HG03342 (cell line): ENCODE measurements around the gene SPACA9.

Source experiments
- ATAC-seq: cut with Tn5 transposase; IDR thresholded peaks from one replicate; pipeline ENCODE4 v1.9.1; 2021; ENCODE audit warnings: mild to moderate bottlenecking, moderate library complexity; ENCODE audit not compliant: unreplicated experiment

The SPACA9 gene

DNA sequence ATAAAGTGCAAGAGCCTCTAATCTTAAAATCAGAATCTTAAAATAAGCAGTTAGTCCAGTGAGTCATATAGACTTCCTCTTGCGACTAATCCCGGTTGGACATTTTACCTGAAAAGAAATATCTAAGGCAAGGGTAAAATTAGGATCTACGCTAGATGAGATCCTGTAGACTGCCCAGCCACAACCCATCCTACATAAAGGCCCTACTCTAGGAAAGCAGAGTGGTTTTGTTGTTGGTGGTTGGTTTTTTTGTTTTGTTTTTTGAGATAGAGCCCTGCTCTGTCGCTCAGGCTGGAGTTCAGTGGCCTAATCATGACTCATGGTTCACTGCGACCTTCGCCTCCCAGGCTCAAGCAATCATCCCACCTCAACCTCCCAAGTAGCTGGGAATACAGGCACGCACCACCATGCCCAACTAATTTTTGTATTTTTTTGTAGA is 58.8 kb downstream of the SPACA9 start:
- ATAC-seq = no peak

DNA sequence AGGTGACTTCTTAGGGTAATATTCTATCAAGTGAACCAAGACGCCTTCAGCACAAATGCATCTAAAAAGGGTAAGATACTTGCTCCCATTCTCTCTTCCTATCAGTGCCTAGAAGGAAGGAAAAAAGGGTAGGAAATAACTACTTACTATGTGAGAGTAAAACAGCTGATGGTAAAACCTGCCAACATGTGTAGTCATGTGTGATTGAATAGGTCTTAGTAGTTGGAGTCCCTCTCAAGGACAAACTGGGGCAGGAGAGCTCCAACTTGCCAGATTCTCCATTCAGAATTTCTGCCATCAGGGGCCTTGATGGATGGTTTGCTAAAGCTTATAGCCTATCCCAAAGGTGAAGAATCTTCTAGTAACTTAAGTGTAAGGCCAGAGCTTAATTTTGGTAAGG is 60.5 kb downstream of the SPACA9 start:
- ATAC-seq = no peak
